ENCODE data around the gene ZBTB46. TPM values are rescaled to one million over a fixed set of nuclear protein-coding genes. Genes with fewer than 3 reads are reported as not detected.

Gene ZBTB46
- total and polyA plus RNA-seq, 7 donors, result 0.23 to 5.3 (median 3.6) TPM

GRCh38 chr20:63736893-63737694 is 94.0 kb downstream of the ZBTB46 start:
- Histone ChIP-seq H3K27ac (no peak overlapping the region), H3K36me3 (peaks cover 9 to 39% (median 18%) of the 10 kb centered on the region in 4 donors), H3K4me1 (peaks cover 0 to 43% (median 32%) of the 10 kb centered on the region in 4 donors), H3K4me3 (peak overlapping the region in 3 of 4 donors; percentile 21 to 66 (median 35)), H3K27me3 (peaks cover 0 to 10% (median 0%) of the 10 kb centered on the region in 3 donors), H3K9me3 (no peaks in the 10 kb centered on the region)
- intact Hi-C loops (cut with DNase I), result no loop called here
- TF ChIP-seq CTCF (IDR thresholded peaks at IDR 0.05) (no peak), POLR2AphosphoS5 (IDR thresholded peaks at IDR 0.05) (peak in 1 of 4 donors; percentile 24), POLR2A (IDR thresholded peaks at IDR 0.05) (no peak), EP300 (IDR thresholded peaks at IDR 0.05) (no peak)
- WGBS, 2 donors, result 10 to 20% methylated on average over 30 of the region's 30 CpGs
- DNase-seq, result peak; percentile 71

GRCh38 chr20:63735859-63736718 is 95.0 kb downstream of the ZBTB46 start, which contains the start of gene LIME1:
Gene LIME1 (plus strand): TSS chr20:63736664. CDS start chr20:63737550, 886 bp downstream.
- Histone ChIP-seq H3K36me3 (peaks cover 7 to 35% (median 18%) of the 10 kb centered on the region in 4 donors), H3K4me3 (peak within 1 kb of the TSS in 3 of 4 donors; percentile 21 to 66 (median 35)), H3K4me1 (peaks cover 0 to 33% (median 22%) of the 10 kb centered on the region in 4 donors), H3K27ac (no peak within 1 kb of the TSS), H3K9me3 (no peaks in the 10 kb centered on the region), H3K27me3 (peaks cover 0 to 10% (median 0%) of the 10 kb centered on the region in 3 donors)
- peak; percentile 67 for DNase-seq
- intact Hi-C loops (cut with DNase I), result no loop called here
- WGBS, 2 donors, result 30 to 43% methylated on average over 31 of the region's 31 CpGs
- no peak for TF ChIP-seq EP300 (IDR thresholded peaks at IDR 0.05)
- TF ChIP-seq POLR2A (IDR thresholded peaks at IDR 0.05), result no peak
- TF ChIP-seq CTCF (IDR thresholded peaks at IDR 0.05), result no peak
- TF ChIP-seq POLR2AphosphoS5 (IDR thresholded peaks at IDR 0.05), result no peak

- H3K27me3 ChIP-seq, result peaks cover 0 to 10% (median 0%) of the 10 kb centered on the region in 3 donors
- peak; percentile 63 for DNase-seq
- no peak overlapping the region for H3K27ac ChIP-seq
- no peak overlapping the region for H3K4me3 ChIP-seq
- TF ChIP-seq POLR2AphosphoS5 (IDR thresholded peaks at IDR 0.05) (no peak), POLR2A (IDR thresholded peaks at IDR 0.05) (no peak), EP300 (IDR thresholded peaks at IDR 0.05) (no peak), CTCF (IDR thresholded peaks at IDR 0.05) (no peak)
- H3K4me1 ChIP-seq, result peaks cover 0 to 24% (median 20%) of the 10 kb centered on the region in 4 donors
- 91 to 92% methylated on average over 48 of the region's 48 CpGs for WGBS, 2 donors
- intact Hi-C loops (cut with DNase I), result no loop called here
- H3K36me3 ChIP-seq, result peaks cover 7 to 35% (median 19%) of the 10 kb centered on the region in 4 donors
- H3K9me3 ChIP-seq, result no peaks in the 10 kb centered on the region
These were observed 95.9 kb downstream of the ZBTB46 start for GRCh38 chr20:63734946-63735858.

Data from sigmoid colon (tissue), 7 donors.